BE2C (cell line): ENCODE measurements around the gene RANGAP1.

Experiments used
- DNase-seq: peaks from one replicate; pipeline ENCODE4 v3.0.0-alpha.2; 2020
- H3K27me3 ChIP-seq: fragments of 250-450 bp; sonication (Bioruptor Pico); 2 replicates; pipeline ENCODE4 v1.5.1; 2020; ENCODE audit warnings: mild to moderate bottlenecking
- H3K36me3 ChIP-seq: fragments of 250-450 bp; sonication (Bioruptor Pico); 2 replicates; pipeline ENCODE4 v1.5.1; 2020; ENCODE audit warnings: mild to moderate bottlenecking
- H3K4me1 ChIP-seq: fragments of 250-450 bp; sonication (Bioruptor Pico); 2 replicates; pipeline ENCODE4 v1.5.1; 2020
- H3K4me3 ChIP-seq: 2 replicates; pipeline ENCODE4 v1.5.1; 2011; ENCODE audit warnings: low read depth, low read length
- H3K9me3 ChIP-seq: fragments of 250-450 bp; sonication (Bioruptor Pico); 2 replicates; pipeline ENCODE4 v1.5.1; 2020
- CTCF ChIP-seq: IDR thresholded peaks from 2 replicates; pipeline ENCODE4 v1.5.1; 2012; ENCODE audit warnings: mild to moderate bottlenecking, low read depth, low read length

RANGAP1 gene

GRCh38 chr22:41197038-41197972 is 88.7 kb downstream of the RANGAP1 start:
- no peak for TF ChIP-seq CTCF
- H3K36me3 ChIP-seq = no peaks in the 10 kb centered on the region
- peaks cover 2% of the 10 kb centered on the region; the same call in 1 of the 2 replicates for H3K4me1 ChIP-seq
- H3K27me3 ChIP-seq = no peaks in the 10 kb centered on the region; the same call in 1 of the 2 replicates
- no peaks in the 10 kb centered on the region for H3K9me3 ChIP-seq
- peak overlapping the region; percentile 75 for H3K4me3 ChIP-seq
- peak; percentile 93 for DNase-seq
